ENCODE measurements around the gene HSF2BP.

DNA sequence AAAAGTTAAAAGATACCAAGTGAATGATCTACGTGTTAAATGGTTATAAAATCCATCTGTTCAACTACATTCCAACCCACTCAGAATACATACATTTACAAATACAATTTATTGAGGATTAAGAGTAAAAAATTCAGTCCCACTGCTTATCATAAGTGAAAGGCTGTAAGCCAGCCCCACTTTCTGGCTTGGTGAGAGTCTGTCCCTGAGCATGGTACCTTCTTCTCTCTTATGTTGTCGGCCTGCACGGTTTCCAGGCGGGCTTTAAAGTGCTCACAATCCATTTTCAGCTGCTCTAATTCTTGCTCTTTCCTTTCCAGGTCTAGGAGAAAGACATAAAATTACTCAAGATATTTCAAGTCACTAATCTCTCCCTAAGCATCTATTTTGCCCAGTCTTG, 15.2 kb downstream of the HSF2BP start:
- TF ChIP-seq BHLHE40 (IDR thresholded peaks at IDR 0.05; ENCODE audit: borderline replicate concordance) (no peak), NFRKB (IDR thresholded peaks at IDR 0.05) (no peak), CTBP1 (IDR thresholded peaks at IDR 0.05; ENCODE audit: borderline replicate concordance) (no peak), FOXM1 (IDR thresholded peaks at IDR 0.05; ENCODE audit: borderline replicate concordance) (no peak), FOXK2 (IDR thresholded peaks at IDR 0.05) (no peak), HDGF (IDR thresholded peaks at IDR 0.05; ENCODE audit: borderline replicate concordance) (no peak), ARNT (IDR thresholded peaks at IDR 0.05) (no peak), SP1 (IDR thresholded peaks at IDR 0.05) (no peak), TARDBP (IDR thresholded peaks at IDR 0.05) (no peak), FOXA1 (IDR thresholded peaks at IDR 0.05) (no peak), ZNF384 (IDR thresholded peaks at IDR 0.05) (no peak), L3MBTL2 (conservative IDR thresholded peaks at IDR 0.05) (no peak), SUZ12 (IDR thresholded peaks at IDR 0.05) (no peak)
- TF ChIP-seq, protein P1, sequence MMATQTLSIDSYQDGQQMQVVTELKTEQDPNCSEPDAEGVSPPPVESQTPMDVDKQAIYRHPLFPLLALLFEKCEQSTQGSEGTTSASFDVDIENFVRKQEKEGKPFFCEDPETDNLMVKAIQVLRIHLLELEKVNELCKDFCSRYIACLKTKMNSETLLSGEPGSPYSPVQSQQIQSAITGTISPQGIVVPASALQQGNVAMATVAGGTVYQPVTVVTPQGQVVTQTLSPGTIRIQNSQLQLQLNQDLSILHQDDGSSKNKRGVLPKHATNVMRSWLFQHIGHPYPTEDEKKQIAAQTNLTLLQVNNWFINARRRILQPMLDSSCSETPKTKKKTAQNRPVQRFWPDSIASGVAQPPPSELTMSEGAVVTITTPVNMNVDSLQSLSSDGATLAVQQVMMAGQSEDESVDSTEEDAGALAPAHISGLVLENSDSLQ (IDR thresholded peaks at IDR 0.05): no peak

All from HEK293T (cell line).